Trophoblast cell (in vitro differentiated cells and primary cell): Measurements from ENCODE around the gene XRCC4.

Experiments
- DNase-seq, 2 donors: peaks; one replicate each; pipeline ENCODE4 v3.0.0-alpha.2; 2016
- H2AFZ ChIP-seq: 2 replicates; pipeline ENCODE4 v1.6.1; 2013; ENCODE audit warnings: low read length, moderate library complexity, mild to moderate bottlenecking; ENCODE audit not compliant: insufficient read depth, poor library complexity
- H2AK5ac ChIP-seq: 2 replicates; pipeline ENCODE4 v1.6.1; 2013; ENCODE audit warnings: mild to moderate bottlenecking, low read length
- H2BK120ac ChIP-seq: 2 replicates; pipeline ENCODE4 v1.6.1; 2013; ENCODE audit warnings: low read length, mild to moderate bottlenecking, moderate library complexity; ENCODE audit not compliant: insufficient read depth, poor library complexity
- H2BK12ac ChIP-seq: 2 replicates; pipeline ENCODE4 v1.6.1; 2013; ENCODE audit warnings: mild to moderate bottlenecking, low read length, moderate library complexity
- H2BK5ac ChIP-seq: 2 replicates; pipeline ENCODE4 v1.6.1; 2013; ENCODE audit warnings: low read length, low read depth, moderate library complexity, mild to moderate bottlenecking; ENCODE audit not compliant: poor library complexity
- H3K14ac ChIP-seq: 2 replicates; pipeline ENCODE4 v1.6.1; 2013; ENCODE audit warnings: mild to moderate bottlenecking, low read length
- H3K18ac ChIP-seq: 2 replicates; pipeline ENCODE4 v1.6.1; 2013; ENCODE audit warnings: mild to moderate bottlenecking, low read length
- H3K23ac ChIP-seq: 2 replicates; pipeline ENCODE4 v1.6.1; 2013; ENCODE audit warnings: low read length
- H3K27ac ChIP-seq: 2 replicates; pipeline ENCODE4 v1.5.1; 2013; ENCODE audit warnings: low read depth, mild to moderate bottlenecking, inconsistent platforms, low read length, moderate library complexity
- H3K27me3 ChIP-seq: 2 replicates; pipeline ENCODE4 v1.6.1; 2013; ENCODE audit warnings: inconsistent platforms, mild to moderate bottlenecking, low read length, moderate library complexity; ENCODE audit not compliant: insufficient read depth
- H3K36me3 ChIP-seq, 2 experiments: 1 replicate in 1 of 2; 2 replicates in 1 of 2; pipeline ENCODE4 v1.6.1; 2013; ENCODE audit warnings: low read length in 2 of 2, mild to moderate bottlenecking in 2 of 2, moderate library complexity in 1 of 2; ENCODE audit not compliant: insufficient read depth in 2 of 2, control insufficient read depth in 1 of 2
- H3K4ac ChIP-seq: 2 replicates; pipeline ENCODE4 v1.6.1; 2013; ENCODE audit warnings: low read depth, mild to moderate bottlenecking, low read length, moderate library complexity
- H3K4me1 ChIP-seq, 2 experiments: 1 replicate in 1 of 2; 2 replicates in 1 of 2; pipeline ENCODE4 v1.6.1; 2013; ENCODE audit warnings: low read length in 2 of 2, mild to moderate bottlenecking in 2 of 2, moderate library complexity in 1 of 2; ENCODE audit not compliant: insufficient read depth in 2 of 2, control insufficient read depth in 1 of 2
- H3K4me2 ChIP-seq: 2 replicates; pipeline ENCODE4 v1.6.1; 2013; ENCODE audit warnings: inconsistent platforms, mild to moderate bottlenecking, low read length, moderate library complexity
- H3K4me3 ChIP-seq: 2 replicates; pipeline ENCODE4 v1.5.1; 2013; ENCODE audit warnings: mild to moderate bottlenecking, low read depth, low read length, inconsistent platforms
- H3K79me1 ChIP-seq: one replicate; pipeline ENCODE4 v1.6.1; 2013; ENCODE audit warnings: low read length
- H3K79me2 ChIP-seq: 2 replicates; pipeline ENCODE4 v1.6.1; 2013; ENCODE audit warnings: low read length, mild to moderate bottlenecking; ENCODE audit not compliant: control insufficient read depth, insufficient read depth, poor library complexity
- H3K9ac ChIP-seq: 2 replicates; pipeline ENCODE4 v1.6.1; 2013; ENCODE audit warnings: mild to moderate bottlenecking, low read length
- H3K9me3 ChIP-seq: 2 replicates; pipeline ENCODE4 v1.6.1; 2013; ENCODE audit warnings: low read depth, mild to moderate bottlenecking, control low read depth, inconsistent platforms, low read length; ENCODE audit not compliant: insufficient read depth
- H4K12ac ChIP-seq: 2 replicates; pipeline ENCODE4 v1.6.1; 2013; ENCODE audit warnings: low read depth, mild to moderate bottlenecking, low read length, moderate library complexity
- H4K8ac ChIP-seq: 2 replicates; pipeline ENCODE4 v1.6.1; 2013; ENCODE audit warnings: low read depth, mild to moderate bottlenecking, low read length, moderate library complexity
- H4K91ac ChIP-seq: one replicate; pipeline ENCODE4 v1.6.1; 2013; ENCODE audit warnings: low read depth, mild to moderate bottlenecking, low read length, moderate library complexity
- WGBS: extraction: QIAGEN DNeasy Blood & Tissue Kit; methylation state at CpG from one replicate; pipeline ENCODE4 v1.1.7; 2013; ENCODE audit warnings: missing lambda C conversion rate; ENCODE audit not compliant: insufficient read length, insufficient coverage; ENCODE audit errors: extremely low coverage; 5-methylcytosine and 5-hydroxymethylcytosine counted together

The XRCC4 gene

DNA sequence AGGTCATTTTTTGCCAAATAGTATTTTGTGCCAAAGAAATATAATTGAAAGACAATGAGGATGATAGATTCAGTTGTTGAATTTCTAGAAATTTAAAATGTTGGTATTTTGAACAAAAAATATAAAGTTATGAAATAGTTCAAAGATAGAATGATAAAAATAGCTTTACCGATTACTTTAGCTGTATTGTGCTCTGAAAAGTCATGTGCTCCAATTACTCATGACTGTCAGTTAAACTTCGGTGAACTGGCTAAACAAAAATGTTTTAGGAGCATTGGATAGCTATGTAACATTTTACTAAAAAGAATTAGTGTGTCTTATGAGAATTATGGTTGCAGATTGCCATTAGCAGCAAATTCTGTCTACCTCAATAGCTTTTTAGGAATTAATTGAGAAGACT, 216.9 kb downstream of the XRCC4 start:
- H4K12ac ChIP-seq: no peak overlapping the region
- no peak overlapping the region for H3K27ac ChIP-seq
- no peak overlapping the region for H3K4me3 ChIP-seq
- no peak overlapping the region for H3K18ac ChIP-seq
- H3K14ac ChIP-seq: no peak overlapping the region
- WGBS: no CpG with 5 or more reads among the region's 2 CpGs
- H2AK5ac ChIP-seq: no peak overlapping the region
- no peak overlapping the region for H2BK120ac ChIP-seq
- DNase-seq: no peak
- no peak overlapping the region for H3K4me2 ChIP-seq
- H3K23ac ChIP-seq: no peak overlapping the region
- no peak overlapping the region for H3K4ac ChIP-seq
- H2BK5ac ChIP-seq: no peak overlapping the region
- H4K8ac ChIP-seq: no peak overlapping the region
- no peaks in the 10 kb centered on the region for H3K79me1 ChIP-seq
- no peaks in the 10 kb centered on the region for H3K9me3 ChIP-seq
- no peak overlapping the region for H2AFZ ChIP-seq
- no peaks in the 10 kb centered on the region for H3K27me3 ChIP-seq
- no peak overlapping the region for H3K9ac ChIP-seq
- no peaks in the 10 kb centered on the region for H3K4me1 ChIP-seq
- H2BK12ac ChIP-seq: no peak overlapping the region
- H4K91ac ChIP-seq: no peak overlapping the region
- no peaks in the 10 kb centered on the region for H3K79me2 ChIP-seq
- no peaks in the 10 kb centered on the region for H3K36me3 ChIP-seq

DNA sequence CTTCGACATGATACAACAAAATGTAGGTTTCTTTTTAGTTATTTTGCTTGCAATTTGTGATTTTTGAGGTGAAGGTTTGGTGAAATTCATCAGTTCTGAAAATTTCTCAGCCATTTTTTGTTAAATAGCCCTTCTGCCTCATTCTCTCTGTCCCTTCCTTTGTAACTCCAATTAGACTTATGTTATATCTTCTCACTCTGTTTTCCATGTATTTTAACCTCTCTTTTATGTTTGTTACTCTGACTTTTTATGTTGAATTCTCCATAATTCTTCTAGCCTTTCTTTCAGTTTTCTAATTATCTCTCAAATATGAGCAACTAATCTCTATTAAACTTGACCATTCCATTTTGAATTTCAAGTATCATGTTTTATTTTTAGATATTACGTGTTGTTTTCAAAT, 222.0 kb downstream of the XRCC4 start:
- Histone ChIP-seq H2AK5ac (no peak overlapping the region), H2BK120ac (no peak overlapping the region), H3K27ac (no peak overlapping the region), H3K9me3 (no peaks in the 10 kb centered on the region), H3K18ac (no peak overlapping the region), H2BK5ac (no peak overlapping the region), H3K4ac (no peak overlapping the region), H3K4me2 (no peak overlapping the region), H3K36me3 (no peaks in the 10 kb centered on the region), H4K91ac (no peak overlapping the region), H3K4me1 (no peaks in the 10 kb centered on the region), H3K23ac (no peak overlapping the region), H3K14ac (no peak overlapping the region), H3K79me2 (no peaks in the 10 kb centered on the region), H4K8ac (no peak overlapping the region), H2AFZ (no peak overlapping the region), H2BK12ac (no peak overlapping the region), H3K27me3 (no peaks in the 10 kb centered on the region), H4K12ac (no peak overlapping the region), H3K9ac (no peak overlapping the region), H3K79me1 (no peaks in the 10 kb centered on the region), H3K4me3 (no peak overlapping the region)
- DNase-seq: no peak
- no CpG with 5 or more reads among the region's 2 CpGs for WGBS

DNA sequence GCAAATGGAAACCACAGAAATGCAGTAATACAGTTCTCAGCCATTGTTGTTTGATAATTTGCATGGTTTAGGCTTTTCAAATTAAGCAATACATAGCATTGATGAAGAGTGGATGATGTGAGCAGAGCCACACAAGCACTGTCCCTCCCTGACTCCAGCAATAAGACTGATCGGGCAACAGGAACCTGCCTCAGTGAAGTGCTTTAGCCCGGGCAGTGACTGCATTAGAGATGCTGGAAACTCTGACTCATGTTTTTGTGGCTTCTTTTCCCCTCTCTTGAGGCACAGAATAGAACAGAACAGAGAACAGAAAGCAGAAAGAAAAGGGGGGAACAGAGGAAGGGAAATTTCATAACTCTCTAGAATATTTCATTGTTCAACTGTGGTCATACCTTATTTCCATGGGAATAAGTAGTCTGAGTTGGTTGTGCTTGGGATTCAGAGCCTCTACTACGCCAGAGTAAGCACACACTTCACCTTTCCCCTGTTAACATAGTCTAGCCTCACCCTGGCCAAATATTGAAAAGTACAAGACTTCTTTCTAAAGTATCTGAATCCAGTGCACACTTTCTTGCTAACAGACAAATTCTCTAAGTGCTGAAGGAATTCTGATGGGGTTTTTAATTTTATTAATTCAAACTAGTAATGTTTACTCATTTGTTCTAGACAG, 229.4 kb downstream of the XRCC4 start:
- Histone ChIP-seq H2BK120ac (no peak overlapping the region), H3K27ac (no peak overlapping the region), H3K36me3 (no peaks in the 10 kb centered on the region), H3K27me3 (no peaks in the 10 kb centered on the region), H2AK5ac (no peak overlapping the region), H3K4me1 (no peaks in the 10 kb centered on the region), H3K4ac (no peak overlapping the region), H4K91ac (no peak overlapping the region), H3K23ac (no peak overlapping the region), H3K18ac (no peak overlapping the region), H2AFZ (no peak overlapping the region), H2BK5ac (no peak overlapping the region), H4K12ac (no peak overlapping the region), H3K14ac (no peak overlapping the region), H2BK12ac (no peak overlapping the region), H3K9ac (no peak overlapping the region), H3K4me2 (no peak overlapping the region), H3K79me2 (no peaks in the 10 kb centered on the region), H4K8ac (no peak overlapping the region), H3K79me1 (no peaks in the 10 kb centered on the region), H3K4me3 (no peak overlapping the region), H3K9me3 (no peaks in the 10 kb centered on the region)
- no CpG with 5 or more reads among the region's 3 CpGs for WGBS
- peak in 1 of 2 donors; percentile 42 for DNase-seq

DNA sequence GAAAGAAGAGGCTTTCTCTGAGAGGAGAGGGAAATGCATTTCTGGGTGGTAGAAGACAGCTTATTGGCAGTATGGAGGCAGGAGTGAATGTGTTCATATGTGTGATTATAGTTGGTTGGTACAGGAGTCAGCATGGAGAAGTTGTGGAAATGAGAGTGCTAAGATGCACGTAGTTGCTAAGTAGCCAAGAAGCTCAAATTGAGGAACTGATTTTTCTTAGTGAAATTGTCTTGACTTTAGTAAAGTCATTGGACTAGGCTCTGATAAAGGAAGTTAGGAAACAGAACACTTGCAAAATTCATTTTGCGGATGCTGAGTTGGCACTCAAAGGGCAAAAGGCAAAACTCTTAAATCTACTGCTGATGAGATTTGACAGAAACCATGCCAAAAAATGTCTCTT, 235.3 kb downstream of the XRCC4 start:
- Histone ChIP-seq H2AFZ (no peak overlapping the region), H4K12ac (no peak overlapping the region), H3K4ac (no peak overlapping the region), H3K27ac (no peak overlapping the region), H4K91ac (no peak overlapping the region), H3K9me3 (no peaks in the 10 kb centered on the region), H3K36me3 (no peaks in the 10 kb centered on the region), H3K79me1 (no peaks in the 10 kb centered on the region), H2BK12ac (no peak overlapping the region), H2AK5ac (no peak overlapping the region), H3K14ac (no peak overlapping the region), H3K18ac (no peak overlapping the region), H3K79me2 (no peaks in the 10 kb centered on the region), H2BK5ac (no peak overlapping the region), H3K4me2 (no peak overlapping the region), H3K4me3 (no peak overlapping the region), H3K9ac (no peak overlapping the region), H3K4me1 (no peaks in the 10 kb centered on the region), H3K27me3 (no peaks in the 10 kb centered on the region), H2BK120ac (no peak overlapping the region), H3K23ac (no peak overlapping the region), H4K8ac (no peak overlapping the region)
- peak in 1 of 2 donors; percentile 34 for DNase-seq
- no CpG with 5 or more reads among the region's 2 CpGs for WGBS
